ENCODE measurements around the gene MAB21L4.

Gene MAB21L4

DNA sequence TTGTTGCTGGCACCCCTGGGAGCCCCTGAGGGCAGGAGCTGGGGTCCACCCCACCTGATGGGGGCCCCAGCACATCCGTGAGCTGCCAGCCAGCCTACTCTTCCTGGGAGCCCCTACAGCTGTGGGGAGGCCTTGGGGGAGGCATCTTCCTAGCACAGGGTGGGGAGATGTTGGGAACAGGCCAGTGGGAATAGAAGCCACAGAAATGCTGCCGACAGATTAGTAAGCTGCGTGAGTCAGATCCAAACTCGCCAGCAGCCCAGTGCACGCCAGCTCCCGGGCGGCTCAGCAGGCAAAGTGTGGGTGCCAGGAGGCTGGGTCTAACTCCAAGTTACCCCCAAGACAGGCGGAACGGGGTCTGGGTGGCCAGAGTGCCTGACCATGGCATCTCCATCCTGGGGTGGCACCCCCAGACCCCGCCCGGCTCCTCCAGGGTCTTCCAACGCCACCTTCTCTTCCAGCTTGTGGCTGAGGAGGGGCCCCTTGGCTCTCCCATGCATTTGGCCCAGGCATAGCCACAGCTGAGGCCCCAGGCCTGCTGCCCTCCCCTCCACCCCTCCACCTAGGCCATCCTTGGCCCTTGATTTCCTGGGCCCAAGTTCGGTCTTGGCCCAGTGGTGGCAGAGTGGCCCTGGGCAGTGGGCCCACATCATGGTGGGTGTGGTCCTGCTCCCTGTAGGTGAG lies 25.5 kb upstream of the MAB21L4 start:
- peak; percentile 90 for DNase-seq
- no peak overlapping the region for H3K4me3 ChIP-seq (ENCODE audit: low read depth, low read length)
- TF ChIP-seq, protein P1, sequence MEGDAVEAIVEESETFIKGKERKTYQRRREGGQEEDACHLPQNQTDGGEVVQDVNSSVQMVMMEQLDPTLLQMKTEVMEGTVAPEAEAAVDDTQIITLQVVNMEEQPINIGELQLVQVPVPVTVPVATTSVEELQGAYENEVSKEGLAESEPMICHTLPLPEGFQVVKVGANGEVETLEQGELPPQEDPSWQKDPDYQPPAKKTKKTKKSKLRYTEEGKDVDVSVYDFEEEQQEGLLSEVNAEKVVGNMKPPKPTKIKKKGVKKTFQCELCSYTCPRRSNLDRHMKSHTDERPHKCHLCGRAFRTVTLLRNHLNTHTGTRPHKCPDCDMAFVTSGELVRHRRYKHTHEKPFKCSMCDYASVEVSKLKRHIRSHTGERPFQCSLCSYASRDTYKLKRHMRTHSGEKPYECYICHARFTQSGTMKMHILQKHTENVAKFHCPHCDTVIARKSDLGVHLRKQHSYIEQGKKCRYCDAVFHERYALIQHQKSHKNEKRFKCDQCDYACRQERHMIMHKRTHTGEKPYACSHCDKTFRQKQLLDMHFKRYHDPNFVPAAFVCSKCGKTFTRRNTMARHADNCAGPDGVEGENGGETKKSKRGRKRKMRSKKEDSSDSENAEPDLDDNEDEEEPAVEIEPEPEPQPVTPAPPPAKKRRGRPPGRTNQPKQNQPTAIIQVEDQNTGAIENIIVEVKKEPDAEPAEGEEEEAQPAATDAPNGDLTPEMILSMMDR (IDR thresholded peaks at IDR 0.05; ENCODE audit: low read depth, low read length, missing control alignments) = no peak
- in situ Hi-C loops (cut with HindIII; ENCODE audit: low pct_ligation_motif_present, low sequenced_read_pairs) = no loop called here
- H3K27ac ChIP-seq = peak overlapping the region; percentile 77
- no peaks in the 10 kb centered on the region for H3K36me3 ChIP-seq (replicated peaks)
- H3K27me3 ChIP-seq (replicated peaks) = no peaks in the 10 kb centered on the region

DNA sequence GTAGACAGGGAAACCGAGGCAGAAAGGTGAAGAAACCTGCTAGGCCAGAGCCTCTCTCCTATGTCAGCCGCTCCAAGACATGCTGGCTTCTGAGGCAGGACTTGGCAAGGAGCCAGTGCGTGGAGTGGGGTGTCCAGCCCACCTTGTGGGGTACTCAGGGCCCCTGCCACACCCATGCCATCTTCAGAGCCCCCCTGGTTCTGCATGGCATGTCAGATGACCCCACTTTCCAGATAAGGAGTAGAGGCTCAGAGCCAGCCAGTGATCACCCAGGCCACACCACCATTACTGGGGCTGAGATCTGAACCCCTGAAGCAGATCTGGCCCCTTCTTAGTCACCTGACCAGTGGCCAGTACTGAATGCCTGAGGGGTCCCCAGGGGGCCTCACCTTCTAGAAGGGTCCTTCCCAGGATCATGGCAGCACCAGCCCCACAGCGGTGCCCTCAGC lies 24.9 kb upstream of the MAB21L4 start:
- H3K36me3 ChIP-seq (replicated peaks) = no peaks in the 10 kb centered on the region
- in situ Hi-C loops (cut with HindIII; ENCODE audit: low pct_ligation_motif_present, low sequenced_read_pairs) = no loop called here
- peak overlapping the region; percentile 77 for H3K27ac ChIP-seq
- TF ChIP-seq, protein P1 (IDR thresholded peaks at IDR 0.05; ENCODE audit: low read depth, low read length, missing control alignments) = no peak
- H3K27me3 ChIP-seq (replicated peaks) = no peaks in the 10 kb centered on the region
- no peak for DNase-seq
- H3K4me3 ChIP-seq (ENCODE audit: low read depth, low read length) = no peak overlapping the region

DNA sequence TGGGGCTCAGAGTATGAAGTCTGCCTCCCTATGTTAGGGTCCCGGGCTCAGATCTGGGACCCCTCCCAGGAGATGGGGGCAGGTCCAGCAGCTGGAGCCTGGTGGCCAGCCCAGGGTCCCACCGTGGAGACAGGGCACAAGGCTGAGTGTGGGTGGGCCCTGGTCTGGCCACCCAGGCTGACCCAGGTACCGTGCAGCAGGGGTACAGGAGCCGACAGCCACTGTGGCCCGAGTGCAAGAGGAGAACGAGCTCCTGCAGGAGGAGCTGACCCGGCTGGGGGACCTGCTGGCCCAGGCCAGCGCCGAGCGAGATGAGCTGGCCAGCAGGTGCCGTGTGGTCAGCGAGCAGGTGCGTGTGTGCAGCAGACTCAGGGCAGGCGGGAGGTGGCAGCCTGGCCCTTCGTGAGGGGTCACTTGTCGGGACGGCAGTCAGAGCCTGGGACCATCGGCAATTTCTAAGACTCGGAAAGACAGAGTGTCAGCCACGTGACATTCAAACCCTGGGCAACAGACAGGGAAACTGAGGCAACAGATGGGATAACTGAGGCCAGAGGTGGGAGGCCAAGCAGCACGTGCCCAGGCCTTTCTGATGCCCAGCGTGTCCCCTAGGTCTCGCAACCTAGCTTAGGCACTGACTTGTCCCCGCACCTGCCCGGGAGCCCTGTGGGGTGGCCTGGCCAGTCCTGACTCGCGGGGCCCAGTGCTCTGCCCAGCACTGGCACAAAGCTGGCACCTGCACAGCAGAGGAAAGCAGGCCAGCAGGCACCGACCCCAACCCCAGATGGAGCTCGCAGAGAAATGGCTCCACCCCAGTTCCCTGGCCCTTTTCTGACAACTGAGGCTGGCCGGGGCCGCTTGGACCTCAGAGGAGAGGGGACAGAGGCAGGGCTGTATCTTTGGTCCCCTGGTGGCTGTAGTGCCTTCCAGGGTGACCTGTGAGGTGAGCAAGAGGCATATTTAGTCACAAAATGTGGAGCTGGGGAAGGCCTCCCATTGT lies 24.1 kb upstream of the MAB21L4 start:
- Histone ChIP-seq H3K27ac (no peak overlapping the region), H3K27me3 (replicated peaks) (no peaks in the 10 kb centered on the region), H3K36me3 (replicated peaks) (no peaks in the 10 kb centered on the region), H3K4me3 (ENCODE audit: low read depth, low read length) (no peak overlapping the region)
- in situ Hi-C loops (cut with HindIII; ENCODE audit: low pct_ligation_motif_present, low sequenced_read_pairs) = no loop called here
- DNase-seq = no peak
- TF ChIP-seq, protein P1 (IDR thresholded peaks at IDR 0.05; ENCODE audit: low read depth, low read length, missing control alignments) = no peak

DNA sequence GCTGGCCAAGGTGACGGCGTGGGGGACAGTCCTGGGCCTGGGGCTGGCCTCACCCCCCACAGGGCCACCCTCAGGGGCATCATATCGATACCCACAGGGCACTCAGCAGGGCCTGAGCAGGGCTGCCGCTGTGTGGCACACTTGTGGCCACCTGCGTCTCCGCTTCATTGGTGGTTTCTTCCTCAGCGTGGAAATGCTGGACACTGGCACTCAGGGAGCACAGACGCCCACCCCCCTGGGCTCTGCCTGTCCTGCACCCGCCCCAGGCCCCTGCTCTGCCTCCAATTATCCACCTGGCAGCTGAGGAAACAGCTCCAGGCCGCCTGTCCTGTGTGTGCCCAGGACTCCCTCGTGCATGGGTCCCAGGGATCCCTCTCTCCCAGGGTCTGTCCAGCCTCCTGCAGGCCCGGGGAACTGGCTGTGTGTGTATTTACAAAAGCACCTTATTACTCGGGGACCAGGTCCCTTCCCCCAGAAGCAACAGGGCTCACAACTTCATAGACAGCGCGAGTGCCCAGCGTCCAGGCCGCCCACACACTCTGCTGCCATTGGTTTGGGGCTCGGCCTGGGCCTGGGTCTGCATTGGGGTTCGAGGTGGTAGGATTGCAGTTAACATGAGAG lies 23.3 kb upstream of the MAB21L4 start:
- no peak overlapping the region for H3K4me3 ChIP-seq (ENCODE audit: low read depth, low read length)
- TF ChIP-seq, protein P1 (IDR thresholded peaks at IDR 0.05; ENCODE audit: low read depth, low read length, missing control alignments) = no peak
- no peak overlapping the region for H3K27ac ChIP-seq
- DNase-seq = no peak
- H3K27me3 ChIP-seq (replicated peaks) = no peaks in the 10 kb centered on the region
- in situ Hi-C loops (cut with HindIII; ENCODE audit: low pct_ligation_motif_present, low sequenced_read_pairs) = no loop called here
- H3K36me3 ChIP-seq (replicated peaks) = no peaks in the 10 kb centered on the region

DNA sequence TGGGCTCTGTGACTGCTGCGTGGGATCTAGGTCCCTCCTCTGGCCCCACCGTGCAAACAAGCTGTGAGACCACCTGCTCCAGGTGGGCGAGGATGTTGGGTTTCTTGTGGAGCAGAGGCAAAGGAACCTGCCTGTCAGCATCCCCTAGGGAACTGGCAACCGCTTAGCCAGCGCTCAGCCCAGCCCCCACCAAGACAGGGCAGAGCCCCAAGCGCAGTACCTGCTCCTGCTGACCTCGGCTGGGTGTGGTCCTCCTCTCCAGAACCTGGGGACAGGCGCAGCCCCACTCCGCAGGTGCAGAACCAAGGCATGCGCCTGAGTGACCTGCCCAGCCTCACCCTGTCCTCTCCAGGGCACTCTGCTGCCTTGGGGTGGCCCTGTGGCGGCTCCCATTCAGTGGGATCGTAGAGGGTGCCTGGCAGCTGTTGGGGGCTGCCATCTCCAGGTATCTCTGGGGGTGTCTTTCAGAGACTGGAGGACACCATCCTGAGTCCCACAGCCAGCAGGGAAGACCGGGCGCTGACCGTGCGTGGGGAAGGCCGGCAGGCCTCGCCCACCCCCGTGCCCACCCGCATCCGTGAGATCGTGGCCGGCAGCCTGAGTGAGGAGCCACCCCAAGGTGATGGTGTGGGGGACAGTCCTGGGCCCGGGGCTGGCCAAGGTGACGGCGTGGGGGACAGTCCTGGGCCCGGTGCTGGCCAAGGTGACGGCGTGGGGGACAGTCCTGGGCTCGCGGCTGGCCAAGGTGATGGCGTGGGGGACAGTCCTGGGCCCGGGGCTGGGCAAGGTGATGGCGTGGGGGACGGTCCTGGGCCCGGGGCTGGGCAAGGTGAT lies 22.5 kb upstream of the MAB21L4 start:
- no peak for DNase-seq
- Histone ChIP-seq H3K4me3 (ENCODE audit: low read depth, low read length) (no peak overlapping the region), H3K36me3 (replicated peaks) (no peaks in the 10 kb centered on the region), H3K27me3 (replicated peaks) (no peaks in the 10 kb centered on the region), H3K27ac (no peak overlapping the region)
- TF ChIP-seq, protein P1 (IDR thresholded peaks at IDR 0.05; ENCODE audit: low read depth, low read length, missing control alignments) = no peak
- in situ Hi-C loops (cut with HindIII; ENCODE audit: low pct_ligation_motif_present, low sequenced_read_pairs) = no loop called here
